HG02642 (cell line): ENCODE results near the gene PRKCZ.

Source experiments
- ATAC-seq: cut with Tn5 transposase; IDR thresholded peaks from one replicate; pipeline ENCODE4 v1.9.1; 2021; ENCODE audit warnings: mild to moderate bottlenecking; ENCODE audit not compliant: unreplicated experiment, poor library complexity

Gene PRKCZ

GRCh38 chr1:2060072-2060471 is 9.9 kb downstream of the PRKCZ start:
- ATAC-seq, result no peak

- no peak for ATAC-seq
Observed at GRCh38 chr1:2060535-2060934, 10.3 kb downstream of the PRKCZ start.

- no peak for ATAC-seq
Observed at GRCh38 chr1:2061065-2061778, 11.0 kb downstream of the PRKCZ start.

- no peak for ATAC-seq
Observed at GRCh38 chr1:2065699-2066098, 15.5 kb downstream of the PRKCZ start.

GRCh38 chr1:2067393-2067792 is 17.2 kb downstream of the PRKCZ start:
- ATAC-seq, result no peak

GRCh38 chr1:2067981-2068380 is 17.8 kb downstream of the PRKCZ start:
- no peak for ATAC-seq

- no peak for ATAC-seq
Observed at GRCh38 chr1:2068951-2069350, 18.7 kb downstream of the PRKCZ start.

- ATAC-seq, result no peak
Observed at GRCh38 chr1:2070016-2070415, 19.8 kb downstream of the PRKCZ start.

- ATAC-seq, result no peak
Observed at GRCh38 chr1:2070800-2071530, 20.8 kb downstream of the PRKCZ start.

GRCh38 chr1:2072109-2072806 is 22.0 kb downstream of the PRKCZ start:
- no peak for ATAC-seq

GRCh38 chr1:2072891-2073290 is 22.7 kb downstream of the PRKCZ start:
- ATAC-seq, result no peak

- no peak for ATAC-seq
Observed at GRCh38 chr1:2073382-2074230, 23.4 kb downstream of the PRKCZ start.

- ATAC-seq, result no peak
Observed at GRCh38 chr1:2074396-2074795, 24.2 kb downstream of the PRKCZ start.

- ATAC-seq, result no peak
Observed at GRCh38 chr1:2074944-2075740, 24.9 kb downstream of the PRKCZ start.

GRCh38 chr1:2076826-2077225 is 26.6 kb downstream of the PRKCZ start:
- ATAC-seq, result no peak

GRCh38 chr1:2078170-2078569 is 28.0 kb downstream of the PRKCZ start:
- no peak for ATAC-seq

GRCh38 chr1:2079396-2080085 is 29.3 kb downstream of the PRKCZ start:
- no peak for ATAC-seq

GRCh38 chr1:2080140-2080539 is 29.9 kb downstream of the PRKCZ start:
- ATAC-seq, result no peak

GRCh38 chr1:2080884-2081283 is 30.7 kb downstream of the PRKCZ start:
- no peak for ATAC-seq
